ENCODE data around the gene SACM1L.

Gene SACM1L

GRCh38 chr3:45688882-45689786 lies at the start of gene SACM1L:
TSS of gene SACM1L (plus strand) at chr3:45689396. CDS start at chr3:45689466, 70 bp downstream.
- peak; percentile 93 to 95 for DNase-seq

- DNase-seq, result no peak
Observed at GRCh38 chr3:45640091-45640507, 49.1 kb upstream of the SACM1L start.

- no peak for DNase-seq
Observed at GRCh38 chr3:45640724-45641361, 48.4 kb upstream of the SACM1L start.

- DNase-seq, result no peak
Observed at GRCh38 chr3:45641756-45642155, 47.4 kb upstream of the SACM1L start.

GRCh38 chr3:45642731-45643152 lies 46.5 kb upstream of the SACM1L start:
- DNase-seq, result no peak

GRCh38 chr3:45644063-45644790 lies 45.0 kb upstream of the SACM1L start:
- no peak for DNase-seq

GRCh38 chr3:45644791-45645201 lies 44.4 kb upstream of the SACM1L start:
- no peak for DNase-seq

GRCh38 chr3:45646051-45646585 lies 43.1 kb upstream of the SACM1L start:
- no peak for DNase-seq

GRCh38 chr3:45647148-45647619 lies 42.0 kb upstream of the SACM1L start:
- no peak for DNase-seq

GRCh38 chr3:45653205-45653604 lies 36.0 kb upstream of the SACM1L start:
- DNase-seq, result no peak

- no peak for DNase-seq
Observed at GRCh38 chr3:45654397-45654944, 34.7 kb upstream of the SACM1L start.

GRCh38 chr3:45655906-45656305 lies 33.3 kb upstream of the SACM1L start:
- DNase-seq, result no peak

GRCh38 chr3:45656575-45657363 lies 32.4 kb upstream of the SACM1L start:
- DNase-seq, result peak; percentile 85 to 86

- no peak for DNase-seq
Observed at GRCh38 chr3:45657853-45658252, 31.3 kb upstream of the SACM1L start.

GRCh38 chr3:45659661-45660566 lies 29.3 kb upstream of the SACM1L start:
- DNase-seq, result peak; percentile 26 to 39

GRCh38 chr3:45660567-45660901 lies 28.7 kb upstream of the SACM1L start:
- DNase-seq, result no peak

- peak; percentile 66 to 74 for DNase-seq
Observed at GRCh38 chr3:45664578-45664977, 24.6 kb upstream of the SACM1L start.

GRCh38 chr3:45665101-45665572 lies 24.1 kb upstream of the SACM1L start:
- peak; percentile 57 to 65 for DNase-seq

- no peak for DNase-seq
Observed at GRCh38 chr3:45666757-45667431, 22.3 kb upstream of the SACM1L start.

- no peak for DNase-seq
Observed at GRCh38 chr3:45667569-45667934, 21.6 kb upstream of the SACM1L start.

All from activated CD4-positive, alpha-beta T cell treated with anti-CD3 and anti-CD28 coated beads for 4 hours (primary cell).